ENCODE results near the gene SLC35D1. TPM values are rescaled to one million over a fixed set of nuclear protein-coding genes. Genes with fewer than 3 reads are reported as not detected.
A peak's percentile ranks its signal among the peaks of the same experiment; 100 is the strongest.

Gene SLC35D1
- total RNA-seq, 1 donor from 2014 or later: 9.2 TPM

GRCh38 chr1:67005068-67005467 is 48.9 kb downstream of the SLC35D1 start:
- no peak overlapping the region for H3K4me3 Mint-ChIP-seq (ENCODE audit: unreplicated experiment)
- H3K27me3 Mint-ChIP-seq (ENCODE audit: low read depth): no peaks in the 10 kb centered on the region
- peaks cover 21% of the 10 kb centered on the region for H3K36me3 Mint-ChIP-seq (ENCODE audit: low read depth)
- DNase-seq (ENCODE audit: low spot score): no peak
- no peak for TF ChIP-seq CTCF (IDR thresholded peaks at IDR 0.05)
- no peaks in the 10 kb centered on the region for H3K9me3 Mint-ChIP-seq (ENCODE audit: low read depth)
- peaks cover 7% of the 10 kb centered on the region for H3K4me1 Mint-ChIP-seq (ENCODE audit: low read depth)
- no peak overlapping the region for H3K27ac Mint-ChIP-seq (ENCODE audit: unreplicated experiment)

DNA sequence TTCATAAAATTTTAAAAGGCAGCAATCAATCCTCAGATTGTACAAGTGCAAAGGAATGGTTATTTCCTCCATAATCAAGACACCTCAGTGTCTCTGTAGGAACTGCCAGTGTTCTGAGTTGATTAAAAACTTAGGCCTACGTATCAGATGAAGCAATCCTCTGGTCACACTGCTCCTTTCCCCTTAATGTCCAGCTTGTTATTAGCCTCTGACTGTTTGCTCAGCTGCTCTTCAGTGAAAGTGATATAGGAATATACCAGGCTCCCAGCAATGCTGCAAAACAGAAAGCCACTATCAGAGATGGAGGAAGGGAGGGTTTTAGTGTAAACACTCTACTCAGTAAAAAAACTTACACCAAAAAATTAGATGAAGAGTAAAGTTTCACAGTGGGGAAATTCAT is 49.8 kb downstream of the SLC35D1 start:
- TF ChIP-seq CTCF (IDR thresholded peaks at IDR 0.05): no peak
- Mint-ChIP-seq H3K36me3 (ENCODE audit: low read depth) (peaks cover 14% of the 10 kb centered on the region), H3K27me3 (ENCODE audit: low read depth) (no peaks in the 10 kb centered on the region), H3K9me3 (ENCODE audit: low read depth) (no peaks in the 10 kb centered on the region), H3K4me3 (ENCODE audit: unreplicated experiment) (no peak overlapping the region), H3K27ac (ENCODE audit: unreplicated experiment) (no peak overlapping the region), H3K4me1 (ENCODE audit: low read depth) (peaks cover 10% of the 10 kb centered on the region)
- DNase-seq (ENCODE audit: low spot score): no peak

GRCh38 chr1:67001682-67002425 is 52.1 kb downstream of the SLC35D1 start:
- Mint-ChIP-seq H3K27ac (ENCODE audit: unreplicated experiment) (peak overlapping the region; percentile 28), H3K4me1 (ENCODE audit: low read depth) (peaks cover 13% of the 10 kb centered on the region), H3K4me3 (ENCODE audit: unreplicated experiment) (no peak overlapping the region), H3K9me3 (ENCODE audit: low read depth) (no peaks in the 10 kb centered on the region), H3K27me3 (ENCODE audit: low read depth) (no peaks in the 10 kb centered on the region), H3K36me3 (ENCODE audit: low read depth) (peaks cover 9% of the 10 kb centered on the region)
- no peak for TF ChIP-seq CTCF (IDR thresholded peaks at IDR 0.05)
- no peak for DNase-seq (ENCODE audit: low spot score)

GRCh38 chr1:66999640-67000400 is 54.1 kb downstream of the SLC35D1 start:
- Mint-ChIP-seq H3K36me3 (ENCODE audit: low read depth) (peaks cover 10% of the 10 kb centered on the region), H3K27ac (ENCODE audit: unreplicated experiment) (no peak overlapping the region), H3K4me1 (ENCODE audit: low read depth) (peaks cover 17% of the 10 kb centered on the region), H3K9me3 (ENCODE audit: low read depth) (no peaks in the 10 kb centered on the region), H3K27me3 (ENCODE audit: low read depth) (no peaks in the 10 kb centered on the region), H3K4me3 (ENCODE audit: unreplicated experiment) (no peak overlapping the region)
- TF ChIP-seq CTCF (IDR thresholded peaks at IDR 0.05): no peak
- DNase-seq (ENCODE audit: low spot score): no peak

GRCh38 chr1:66998972-66999371 is 55.0 kb downstream of the SLC35D1 start:
- no peak for DNase-seq (ENCODE audit: low spot score)
- Mint-ChIP-seq H3K4me1 (ENCODE audit: low read depth) (peaks cover 17% of the 10 kb centered on the region), H3K9me3 (ENCODE audit: low read depth) (no peaks in the 10 kb centered on the region), H3K27ac (ENCODE audit: unreplicated experiment) (peak overlapping the region; percentile 38), H3K4me3 (ENCODE audit: unreplicated experiment) (no peak overlapping the region), H3K27me3 (ENCODE audit: low read depth) (no peaks in the 10 kb centered on the region), H3K36me3 (ENCODE audit: low read depth) (peaks cover 10% of the 10 kb centered on the region)
- no peak for TF ChIP-seq CTCF (IDR thresholded peaks at IDR 0.05)
